Kidney (tissue), 14 donors: ENCODE measurements around the gene CRHR1. TPM values are rescaled to one million over a fixed set of nuclear protein-coding genes. Genes with fewer than 3 reads are reported as not detected.
A peak's percentile ranks its signal among the peaks of the same experiment; 100 is the strongest.

Source experiments
- DNase-seq, 5 donors: peaks; one replicate each; pipeline ENCODE4 v3.0.0-alpha.2; 2013 to 2020
- FAIRE-seq: peaks from 2 replicates; lab custom pipeline; 2012; peaks lifted over from hg19 to GRCh38; lab: Jason Lieb, UNC
- H3K27ac ChIP-seq, 2 donors: one replicate each; pipeline ENCODE4 v1.7.0; 2013; ENCODE audit warnings: low read depth in 2 of 2, low read length in 2 of 2, inconsistent platforms in 1 of 2
- H3K27me3 ChIP-seq: one replicate; pipeline ENCODE4 v1.7.1; 2013; ENCODE audit warnings: low read length, inconsistent platforms; ENCODE audit not compliant: control insufficient read depth, insufficient read depth
- H3K36me3 ChIP-seq, 3 donors: one replicate each; pipeline versions ENCODE4 v1.7.0 to v1.7.1; 2013; ENCODE audit warnings: low read length in 3 of 3, control low read depth in 1 of 3, inconsistent platforms in 1 of 3; ENCODE audit not compliant: insufficient read depth in 3 of 3, control insufficient read depth in 2 of 3
- H3K4me1 ChIP-seq, 3 donors: one replicate each; pipeline versions ENCODE4 v1.7.0 to v1.7.1; 2013; ENCODE audit warnings: low read length in 3 of 3, inconsistent platforms in 1 of 3, low read depth in 1 of 3; ENCODE audit not compliant: control insufficient read depth in 2 of 3, insufficient read depth in 2 of 3
- H3K4me3 ChIP-seq, 3 donors: one replicate each; pipeline versions ENCODE4 v1.7.0 to v1.8.1; 2013; ENCODE audit warnings: low read length in 3 of 3, control low read depth in 1 of 3, inconsistent platforms in 1 of 3
- H3K9ac ChIP-seq, 3 donors: one replicate each; pipeline versions ENCODE4 v1.7.0 to v1.7.1; 2013; ENCODE audit warnings: low read length in 3 of 3, control low read depth in 1 of 3, inconsistent platforms in 1 of 3
- H3K9me3 ChIP-seq, 3 donors: one replicate each; pipeline versions ENCODE4 v1.7.0 to v1.7.1; 2013; ENCODE audit warnings: low read length in 3 of 3, control low read depth in 1 of 3, inconsistent platforms in 1 of 3; ENCODE audit not compliant: control insufficient read depth in 2 of 3, insufficient read depth in 1 of 3
- intact Hi-C: fragments of 100-400 bp; cut with DNase I; formaldehyde crosslinking; loops from one replicate; pipeline ENCODE4 v1.11.1; 2022
- polyA plus RNA-seq: library from polyadenylated mRNA; stranded (reverse); fragments of 350-450 nt; fragmentation: Illumina TruSeq; extraction: RNeasy Lipid Tissue Mini Kit (QIAGEN cat#74804); gene quantifications from one replicate; pipeline ENCODE4 v1.2.3, GENCODE V29; 2014; ENCODE audit warnings: low read depth, low replicate concordance; ENCODE audit not compliant: insufficient read depth
- total RNA-seq: library from RNA; stranded (reverse); fragmentation: NEBNext Ultra II Directional; extraction: Animal tissue kit (Norgen Biotek cat#: 25700); gene quantifications from one replicate; pipeline ENCODE4 v1.2.1, GENCODE V29; 2021
- TF ChIP-seq, protein P1 (sequence below): IDR thresholded peaks from 3 replicates; pipeline ENCODE4 v1.5.1; 2012; ENCODE audit warnings: mild to moderate bottlenecking, moderate library complexity, borderline replicate concordance; ENCODE audit not compliant: insufficient read depth; ENCODE audit errors: extremely low read depth
- donor health status: control.
- donor health status: control.
- donor health status: control.
- donor health status: control.
- donor health status: control.
- donor health status: DM: yes; HTN: yes; CAD: no.
- donor health status: Normal renal cell carcinoma (clear cell type).

Gene CRHR1
- total and polyA plus RNA-seq, 2 donors from 2014 or later, result not detected

GRCh38 chr17:45845376-45846185 lies 61.5 kb downstream of the CRHR1 start:
- DNase-seq (peak in 1 of 5 donors; percentile 19), FAIRE-seq (no peak)
- TF ChIP-seq, protein P1, sequence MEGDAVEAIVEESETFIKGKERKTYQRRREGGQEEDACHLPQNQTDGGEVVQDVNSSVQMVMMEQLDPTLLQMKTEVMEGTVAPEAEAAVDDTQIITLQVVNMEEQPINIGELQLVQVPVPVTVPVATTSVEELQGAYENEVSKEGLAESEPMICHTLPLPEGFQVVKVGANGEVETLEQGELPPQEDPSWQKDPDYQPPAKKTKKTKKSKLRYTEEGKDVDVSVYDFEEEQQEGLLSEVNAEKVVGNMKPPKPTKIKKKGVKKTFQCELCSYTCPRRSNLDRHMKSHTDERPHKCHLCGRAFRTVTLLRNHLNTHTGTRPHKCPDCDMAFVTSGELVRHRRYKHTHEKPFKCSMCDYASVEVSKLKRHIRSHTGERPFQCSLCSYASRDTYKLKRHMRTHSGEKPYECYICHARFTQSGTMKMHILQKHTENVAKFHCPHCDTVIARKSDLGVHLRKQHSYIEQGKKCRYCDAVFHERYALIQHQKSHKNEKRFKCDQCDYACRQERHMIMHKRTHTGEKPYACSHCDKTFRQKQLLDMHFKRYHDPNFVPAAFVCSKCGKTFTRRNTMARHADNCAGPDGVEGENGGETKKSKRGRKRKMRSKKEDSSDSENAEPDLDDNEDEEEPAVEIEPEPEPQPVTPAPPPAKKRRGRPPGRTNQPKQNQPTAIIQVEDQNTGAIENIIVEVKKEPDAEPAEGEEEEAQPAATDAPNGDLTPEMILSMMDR, result no peak
- H3K36me3 ChIP-seq, result no peaks in the 10 kb centered on the region
- H3K27me3 ChIP-seq, result no peaks in the 10 kb centered on the region
- intact Hi-C loops, result no loop called here
- no peak overlapping the region for H3K27ac ChIP-seq
- H3K9me3 ChIP-seq, result no peaks in the 10 kb centered on the region
- H3K9ac ChIP-seq, result no peak overlapping the region
- H3K4me1 ChIP-seq, result no peaks in the 10 kb centered on the region
- no peak overlapping the region for H3K4me3 ChIP-seq

DNA sequence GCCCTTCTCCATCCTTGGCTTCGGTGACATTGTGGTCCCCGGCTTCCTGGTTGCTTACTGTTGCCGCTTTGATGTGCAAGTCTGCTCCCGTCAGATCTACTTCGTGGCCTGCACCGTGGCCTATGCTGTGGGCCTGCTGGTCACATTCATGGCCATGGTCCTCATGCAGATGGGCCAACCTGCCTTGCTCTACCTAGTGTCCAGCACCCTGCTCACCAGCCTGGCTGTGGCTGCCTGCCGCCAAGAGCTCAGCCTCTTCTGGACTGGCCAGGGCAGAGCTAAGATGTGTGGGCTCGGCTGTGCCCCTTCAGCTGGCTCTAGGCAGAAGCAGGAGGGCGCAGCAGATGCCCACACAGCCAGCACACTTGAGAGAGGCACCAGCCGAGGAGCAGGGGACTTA lies 62.1 kb downstream of the CRHR1 start:
- TF ChIP-seq, protein P1, result no peak
- Histone ChIP-seq H3K36me3 (no peaks in the 10 kb centered on the region), H3K27me3 (no peaks in the 10 kb centered on the region), H3K9me3 (no peaks in the 10 kb centered on the region), H3K27ac (no peak overlapping the region), H3K4me1 (no peaks in the 10 kb centered on the region), H3K4me3 (no peak overlapping the region), H3K9ac (no peak overlapping the region)
- peak in 1 of 5 donors; percentile 37 for DNase-seq
- FAIRE-seq, result no peak
- intact Hi-C loops, result no loop called here

DNA sequence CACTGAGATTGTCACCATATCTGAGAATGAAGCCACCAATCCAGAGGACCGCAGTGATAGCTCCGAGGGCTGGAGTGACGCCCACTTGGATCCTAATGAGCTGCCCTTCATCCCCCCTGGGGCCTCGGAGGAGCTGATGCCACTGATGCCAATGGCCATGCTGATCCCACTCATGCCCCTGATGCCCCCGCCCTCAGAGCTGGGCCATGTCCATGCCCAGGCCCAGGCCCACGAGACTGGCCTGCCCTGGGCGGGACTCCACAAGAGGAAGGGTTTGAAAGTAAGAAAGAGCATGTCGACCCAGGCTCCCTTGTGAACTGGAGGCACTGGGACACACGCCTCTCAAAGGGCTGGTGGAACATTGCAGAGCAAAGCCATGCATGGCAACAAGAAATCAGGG lies 62.5 kb downstream of the CRHR1 start:
- FAIRE-seq, result no peak

More for the DNA sequence above, 62.5 kb downstream of the CRHR1 start:
- Histone ChIP-seq H3K36me3 (no peaks in the 10 kb centered on the region), H3K4me3 (no peak overlapping the region), H3K9me3 (no peaks in the 10 kb centered on the region), H3K27me3 (no peaks in the 10 kb centered on the region), H3K27ac (no peak overlapping the region), H3K4me1 (no peaks in the 10 kb centered on the region), H3K9ac (no peak overlapping the region)
- TF ChIP-seq, protein P1, result no peak
- intact Hi-C loops, result no loop called here
- DNase-seq, result peak in 1 of 5 donors; percentile 36
